UCSD-AML1 (cell line): ENCODE data around the gene MAP3K4.

Experiments used
- DNase-seq: peaks from one replicate; lab custom pipeline; 2025; ENCODE audit not compliant: unreplicated experiment; lab: John Stamatoyannopoulos, UW

Gene MAP3K4

GRCh38 chr6:161076181-161076677 is 84.7 kb downstream of the MAP3K4 start:
- no peak for DNase-seq

GRCh38 chr6:161079566-161080262 is 88.1 kb downstream of the MAP3K4 start:
- no peak for DNase-seq

DNA sequence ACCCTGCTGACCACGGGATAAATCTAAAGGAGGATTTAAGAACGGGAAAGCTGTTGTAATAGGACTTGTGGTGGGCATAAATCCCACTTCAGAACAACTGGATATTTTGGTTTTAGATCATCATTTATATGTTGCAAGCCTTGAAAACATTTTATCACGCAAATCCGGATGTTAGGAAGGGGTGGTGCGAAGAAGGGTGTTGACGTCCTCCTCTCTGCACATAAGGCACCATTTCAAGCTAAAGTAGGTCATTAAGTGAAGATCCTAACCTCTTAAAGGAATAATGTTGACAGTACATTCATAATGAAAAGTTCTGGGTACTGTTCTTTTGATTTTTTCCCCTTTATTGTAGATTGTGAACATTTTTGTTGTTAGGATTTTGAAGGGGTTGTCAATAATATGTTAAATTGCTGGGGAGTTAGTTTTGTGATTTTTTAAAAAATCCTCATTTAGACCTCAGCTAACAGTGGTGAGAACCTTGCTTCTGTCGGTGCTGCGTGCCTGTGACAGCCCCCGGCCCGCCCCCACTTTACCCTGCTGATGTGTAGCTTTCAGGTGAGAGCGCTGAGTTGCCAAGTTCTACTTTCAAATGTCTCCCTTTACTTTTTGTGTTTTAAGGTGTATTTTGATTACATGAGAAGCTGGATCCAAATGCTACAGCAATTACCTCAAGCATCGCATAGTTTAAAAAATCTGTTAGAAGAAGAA is 88.8 kb downstream of the MAP3K4 start:
- no peak for DNase-seq

- DNase-seq = no peak
Observed at GRCh38 chr6:161082215-161082614, 90.6 kb downstream of the MAP3K4 start.

GRCh38 chr6:161085246-161085645 is 93.7 kb downstream of the MAP3K4 start:
- DNase-seq = no peak

DNA sequence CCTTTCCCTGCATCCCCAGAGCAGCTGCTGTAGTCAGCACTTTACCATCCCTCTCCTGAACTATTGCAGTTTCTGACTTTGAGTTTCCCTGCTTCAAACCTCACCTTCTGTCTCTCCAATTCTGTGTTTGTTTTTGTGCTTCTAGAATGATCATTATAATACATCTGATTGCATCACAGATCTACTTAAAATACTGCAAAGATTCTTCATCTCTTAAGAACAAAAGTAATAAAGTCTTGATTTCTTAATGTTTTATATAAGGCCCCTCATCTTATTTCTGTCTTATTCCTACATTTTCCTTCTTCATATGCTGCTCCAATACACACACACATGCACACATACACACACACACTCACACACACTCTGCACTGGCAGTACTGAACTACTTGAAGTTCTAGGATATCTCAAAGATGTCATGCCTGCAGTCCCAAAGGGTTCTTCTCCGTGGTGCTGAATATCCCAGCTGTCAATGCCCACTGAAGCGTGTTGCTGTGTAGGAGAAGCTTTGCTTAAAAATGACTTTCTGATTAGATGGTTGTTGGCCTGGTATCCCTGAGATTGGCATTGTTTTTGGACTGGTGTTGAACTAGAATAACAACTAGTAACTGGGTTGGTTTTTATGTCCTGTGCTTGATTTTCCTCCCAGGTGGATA is 97.2 kb downstream of the MAP3K4 start:
- no peak for DNase-seq

DNA sequence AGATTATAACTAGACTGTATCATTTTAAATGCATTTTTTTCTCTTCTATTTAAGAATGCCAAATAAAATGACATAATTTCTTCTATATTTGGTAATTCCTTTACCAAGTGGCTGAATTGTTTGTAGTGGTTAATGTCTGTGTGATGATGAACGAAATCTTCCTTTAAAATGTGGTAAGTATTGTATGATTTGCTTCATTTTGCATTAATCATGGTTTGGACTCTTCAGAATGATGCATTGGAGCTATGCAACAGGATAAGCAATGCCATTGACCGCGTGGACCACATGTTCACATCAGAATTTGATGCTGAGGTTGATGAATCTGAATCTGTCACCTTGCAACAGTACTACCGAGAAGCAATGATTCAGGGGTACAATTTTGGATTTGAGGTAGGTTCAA is 99.6 kb downstream of the MAP3K4 start:
- DNase-seq = no peak

DNA sequence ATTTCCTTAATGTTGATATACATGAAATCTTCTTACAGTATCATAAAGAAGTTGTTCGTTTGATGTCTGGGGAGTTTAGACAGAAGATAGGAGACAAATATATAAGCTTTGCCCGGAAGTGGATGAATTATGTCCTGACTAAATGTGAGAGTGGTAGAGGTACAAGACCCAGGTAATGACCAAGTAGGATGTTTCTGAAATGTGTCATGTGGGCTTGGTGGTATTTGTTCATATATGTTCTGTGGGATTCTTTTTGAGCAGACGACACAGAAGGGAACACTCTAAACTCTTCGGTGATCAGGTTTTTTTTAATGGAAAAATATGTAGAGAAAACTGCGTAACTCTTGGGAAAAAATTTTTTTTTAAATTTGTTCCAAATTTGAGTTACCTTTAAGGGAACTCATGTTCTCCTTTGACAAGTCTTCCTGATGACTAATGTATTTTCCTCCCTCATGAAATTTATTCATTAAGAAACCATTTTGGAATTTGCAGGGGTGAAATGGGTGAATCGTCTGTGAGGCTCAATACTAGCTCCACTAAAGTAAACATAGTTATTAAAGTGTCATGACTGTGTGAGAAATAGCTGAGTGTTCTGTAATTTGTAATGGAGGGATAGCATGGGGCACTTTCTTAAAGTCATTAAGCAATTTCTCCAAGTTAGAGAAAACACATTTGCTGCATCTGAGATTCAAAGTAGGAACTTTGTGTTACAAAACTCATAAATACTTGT is 100.6 kb downstream of the MAP3K4 start:
- no peak for DNase-seq

- no peak for DNase-seq
Observed at GRCh38 chr6:161094955-161095354, 103.4 kb downstream of the MAP3K4 start.

DNA sequence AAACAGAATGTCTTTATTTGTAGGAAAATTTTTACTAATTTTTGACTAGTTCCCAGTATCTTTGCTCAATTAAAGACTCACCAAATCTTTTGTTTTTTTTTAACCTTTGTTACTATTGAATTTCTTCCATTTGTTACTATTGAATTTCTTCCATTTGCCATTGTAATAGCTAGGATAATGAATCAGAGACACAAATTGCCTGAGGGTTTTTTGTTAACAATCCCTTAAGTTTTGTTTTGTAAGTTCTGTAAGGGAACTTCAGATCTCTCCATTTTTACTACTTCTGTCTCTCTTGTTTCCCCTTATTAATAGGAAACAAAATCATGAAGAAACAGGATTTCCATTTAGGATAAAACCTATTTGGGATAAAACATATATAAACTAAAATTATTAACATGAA is 104.3 kb downstream of the MAP3K4 start:
- DNase-seq = no peak

- DNase-seq = no peak
Observed at GRCh38 chr6:161100072-161100471, 108.5 kb downstream of the MAP3K4 start.

DNA sequence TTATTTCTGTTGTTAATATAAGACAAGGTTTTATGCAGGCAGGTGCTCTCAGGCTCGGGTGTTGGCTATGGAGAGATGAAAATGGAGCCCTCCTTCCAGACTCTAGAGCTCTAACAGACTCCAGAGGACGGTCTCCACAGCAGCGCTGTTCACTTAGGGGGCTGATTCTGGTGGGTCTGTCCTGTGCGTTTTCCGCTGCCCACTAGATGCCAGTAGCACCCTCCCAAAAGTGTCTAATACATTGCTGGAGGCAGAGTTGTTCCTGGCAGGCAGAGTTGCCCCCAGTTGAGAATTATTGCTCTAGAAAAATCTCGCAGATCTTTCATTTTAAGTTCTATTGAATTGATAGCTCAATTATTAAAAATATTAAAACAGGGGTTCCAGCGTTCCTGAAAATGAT is 109.9 kb downstream of the MAP3K4 start:
- no peak for DNase-seq

- no peak for DNase-seq
Observed at GRCh38 chr6:161103475-161103874, 111.9 kb downstream of the MAP3K4 start.

GRCh38 chr6:161104966-161105365 is 113.4 kb downstream of the MAP3K4 start:
- DNase-seq = no peak

DNA sequence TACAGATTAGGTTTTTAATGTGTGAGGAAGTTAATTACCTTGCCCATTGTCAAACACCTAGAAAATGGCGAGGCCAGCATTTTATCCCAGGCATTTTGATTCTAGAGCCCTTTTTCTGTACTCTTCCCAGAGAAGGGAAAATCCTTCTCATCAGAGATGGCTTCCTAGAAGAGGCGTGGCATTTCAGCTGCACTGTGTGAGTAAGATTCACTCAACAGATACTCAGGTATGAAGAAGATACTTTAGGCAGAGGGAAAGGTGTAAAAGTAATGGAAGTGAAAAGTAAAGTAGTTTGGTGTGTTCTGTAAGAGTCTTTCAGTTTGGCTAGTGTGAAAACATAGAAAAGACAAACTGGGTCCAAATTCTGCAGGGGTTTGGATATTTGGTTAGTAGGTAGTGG is 113.8 kb downstream of the MAP3K4 start:
- DNase-seq = no peak

- DNase-seq = no peak
Observed at GRCh38 chr6:161107779-161108730, 116.5 kb downstream of the MAP3K4 start.

DNA sequence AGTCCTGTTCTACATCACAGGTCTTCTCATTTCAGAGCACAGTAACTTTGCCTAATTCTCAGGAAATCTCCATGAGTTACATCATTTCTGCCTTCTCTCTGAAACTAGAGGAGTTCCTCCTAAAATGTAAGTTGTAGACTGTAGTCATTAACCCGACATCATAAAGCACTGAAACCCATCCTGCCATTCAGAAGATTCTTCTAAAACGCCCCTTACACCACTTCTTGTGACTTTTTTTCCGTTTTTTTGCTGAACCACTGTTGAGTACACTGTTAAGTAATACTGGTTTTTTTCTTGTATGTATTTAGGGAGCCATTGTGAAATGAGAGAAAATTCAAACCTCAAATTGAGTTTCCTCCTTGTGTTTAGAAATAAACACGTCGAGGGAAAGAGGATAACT is 117.3 kb downstream of the MAP3K4 start:
- no peak for DNase-seq

DNA sequence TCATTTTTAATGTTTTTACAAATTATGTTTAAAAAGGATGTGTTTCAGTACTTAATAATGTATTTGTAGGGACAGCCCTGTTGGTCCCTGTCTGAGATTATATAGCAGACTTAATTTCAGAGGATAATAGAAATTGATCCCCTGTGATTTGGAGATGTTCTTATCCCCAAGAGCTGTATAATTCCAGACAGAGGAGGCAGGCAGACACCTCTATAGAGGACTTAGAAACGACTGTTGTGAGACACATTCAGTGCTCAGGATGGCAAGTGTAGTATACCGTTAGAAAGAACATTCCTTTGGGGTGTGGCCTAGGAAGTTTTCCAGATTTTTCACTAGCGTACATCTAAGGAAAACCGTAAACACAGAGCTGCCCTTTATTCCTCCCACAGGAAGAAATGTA is 117.8 kb downstream of the MAP3K4 start:
- DNase-seq = no peak

DNA sequence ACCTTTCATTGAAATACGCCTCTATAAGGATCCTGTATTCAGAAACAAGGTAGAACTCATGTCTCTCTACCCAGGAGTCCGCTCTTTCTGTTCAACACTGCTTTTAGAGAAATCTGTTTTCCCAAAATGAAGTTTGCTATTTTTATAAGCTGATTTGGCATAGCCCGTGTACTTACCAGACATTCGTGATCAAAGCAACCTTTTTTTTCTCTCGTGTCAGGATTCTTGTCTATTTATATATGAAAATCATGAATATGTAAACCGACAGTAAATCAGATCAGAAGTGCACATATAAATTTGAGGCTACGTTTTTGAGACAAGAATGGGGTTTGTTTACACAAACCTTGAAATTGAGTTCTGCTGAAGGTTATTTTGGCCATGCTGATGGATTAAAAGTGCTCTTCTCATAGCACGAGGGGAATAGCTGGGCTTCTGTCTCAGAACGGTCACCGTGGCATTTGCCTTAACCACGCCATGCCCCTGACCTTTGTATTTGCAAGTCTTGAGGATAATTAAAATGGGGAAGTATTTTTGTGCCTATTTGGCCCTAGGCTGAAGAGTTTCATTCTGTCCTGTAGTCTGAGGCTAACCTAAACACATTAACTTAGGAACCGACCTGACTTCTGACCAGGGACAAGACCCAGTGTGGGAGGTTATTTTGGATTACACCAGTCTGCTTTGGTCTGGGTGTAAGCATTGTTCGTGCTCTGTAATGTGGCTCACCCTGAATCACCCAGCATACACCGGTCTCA is 118.6 kb downstream of the MAP3K4 start:
- no peak for DNase-seq

GRCh38 chr6:161111261-161111660 is 119.7 kb downstream of the MAP3K4 start:
- DNase-seq = no peak
